ENCODE data around the gene GIGYF2. TPM values are rescaled to one million over a fixed set of nuclear protein-coding genes. Genes with fewer than 3 reads are reported as not detected.
A peak's percentile ranks its signal among the peaks of the same experiment; 100 is the strongest.

The GIGYF2 gene
- total RNA-seq, 4 donors from 2014 or later, result 69.0 to 208 (median 80.4) TPM

DNA sequence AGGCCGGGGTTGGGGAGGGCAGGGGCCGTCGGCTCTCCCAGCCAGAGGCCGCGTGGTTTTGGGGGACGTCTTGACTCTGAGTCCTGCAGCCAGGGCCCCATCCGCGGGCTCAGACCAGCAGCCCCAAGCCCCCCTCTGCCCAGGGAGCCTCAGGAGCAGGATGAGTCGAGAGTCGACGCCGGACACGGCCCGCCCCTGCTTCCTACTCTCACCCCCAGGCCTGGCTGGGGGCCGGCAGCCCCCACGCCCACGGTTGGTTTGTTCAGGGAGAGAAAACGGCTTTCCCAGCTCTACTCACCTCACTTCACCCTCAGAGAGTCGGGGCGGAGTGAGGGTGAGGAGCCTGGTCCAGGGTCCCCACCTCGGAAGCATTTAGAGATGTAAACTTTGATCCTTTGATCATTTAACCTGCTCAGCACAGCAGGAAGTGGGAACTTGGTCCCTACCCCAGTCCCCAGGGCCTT lies 179.9 kb downstream of the GIGYF2 start:
- Histone ChIP-seq H3K36me3 (no peaks in the 10 kb centered on the region), H3K27me3 (peaks cover 20% of the 10 kb centered on the region), H3K27ac (peak overlapping the region; percentile 1), H3K9me3 (no peaks in the 10 kb centered on the region), H3K4me3 (peak overlapping the region; percentile 71), H3K4me1 (peaks cover 25% of the 10 kb centered on the region)
- TF ChIP-seq, protein P1, sequence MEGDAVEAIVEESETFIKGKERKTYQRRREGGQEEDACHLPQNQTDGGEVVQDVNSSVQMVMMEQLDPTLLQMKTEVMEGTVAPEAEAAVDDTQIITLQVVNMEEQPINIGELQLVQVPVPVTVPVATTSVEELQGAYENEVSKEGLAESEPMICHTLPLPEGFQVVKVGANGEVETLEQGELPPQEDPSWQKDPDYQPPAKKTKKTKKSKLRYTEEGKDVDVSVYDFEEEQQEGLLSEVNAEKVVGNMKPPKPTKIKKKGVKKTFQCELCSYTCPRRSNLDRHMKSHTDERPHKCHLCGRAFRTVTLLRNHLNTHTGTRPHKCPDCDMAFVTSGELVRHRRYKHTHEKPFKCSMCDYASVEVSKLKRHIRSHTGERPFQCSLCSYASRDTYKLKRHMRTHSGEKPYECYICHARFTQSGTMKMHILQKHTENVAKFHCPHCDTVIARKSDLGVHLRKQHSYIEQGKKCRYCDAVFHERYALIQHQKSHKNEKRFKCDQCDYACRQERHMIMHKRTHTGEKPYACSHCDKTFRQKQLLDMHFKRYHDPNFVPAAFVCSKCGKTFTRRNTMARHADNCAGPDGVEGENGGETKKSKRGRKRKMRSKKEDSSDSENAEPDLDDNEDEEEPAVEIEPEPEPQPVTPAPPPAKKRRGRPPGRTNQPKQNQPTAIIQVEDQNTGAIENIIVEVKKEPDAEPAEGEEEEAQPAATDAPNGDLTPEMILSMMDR (IDR thresholded peaks at IDR 0.05), result no peak
- TF ChIP-seq EP300 (IDR thresholded peaks at IDR 0.05) (no peak), POLR2A (IDR thresholded peaks at IDR 0.05) (no peak), POLR2AphosphoS5 (IDR thresholded peaks at IDR 0.05) (no peak)
- 48% methylated on average over 5 of the region's 21 CpGs for WGBS
- peak in 1 of 2 donors; percentile 78 for DNase-seq (ENCODE audit: low spot score in 2 of 2)

DNA sequence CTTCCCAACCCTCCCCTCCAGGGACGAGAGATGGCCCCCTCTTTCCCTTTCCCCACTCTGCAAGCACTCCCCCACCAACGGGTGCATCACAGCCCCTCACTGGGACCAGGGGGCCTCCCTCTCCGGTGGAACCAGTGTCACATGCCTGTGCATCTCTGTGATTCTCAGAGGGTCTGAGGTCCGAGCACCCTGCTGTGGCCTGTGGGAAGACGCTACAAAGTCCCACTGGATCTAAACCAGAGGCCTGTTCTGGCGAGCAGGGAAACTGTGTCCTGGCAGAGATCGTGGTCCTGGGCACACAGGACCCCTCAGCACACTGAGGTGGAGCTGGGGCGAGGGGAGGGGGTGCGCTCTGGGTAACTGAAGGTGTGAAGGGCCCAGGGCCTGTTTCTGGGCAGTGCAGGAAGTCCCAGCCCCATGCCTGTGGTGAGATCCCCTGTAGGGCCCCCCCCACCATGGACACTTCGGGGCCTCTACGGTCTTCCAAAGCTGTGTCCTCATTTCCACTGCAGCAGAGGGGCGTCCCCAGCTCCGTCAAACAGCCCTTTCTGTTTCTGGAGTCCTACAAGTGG lies 180.9 kb downstream of the GIGYF2 start:
- H3K4me3 ChIP-seq, result no peak overlapping the region
- H3K27ac ChIP-seq, result no peak overlapping the region
- DNase-seq (ENCODE audit: low spot score in 2 of 2), result peak in 1 of 2 donors; percentile 72
- H3K36me3 ChIP-seq, result peaks cover 4% of the 10 kb centered on the region
- WGBS, result 89% methylated on average over 13 of the region's 13 CpGs
- H3K9me3 ChIP-seq, result no peaks in the 10 kb centered on the region
- peaks cover 22% of the 10 kb centered on the region for H3K4me1 ChIP-seq
- no peak for TF ChIP-seq POLR2AphosphoS5 (IDR thresholded peaks at IDR 0.05)
- TF ChIP-seq EP300 (IDR thresholded peaks at IDR 0.05), result no peak
- H3K27me3 ChIP-seq, result peaks cover 20% of the 10 kb centered on the region

DNA sequence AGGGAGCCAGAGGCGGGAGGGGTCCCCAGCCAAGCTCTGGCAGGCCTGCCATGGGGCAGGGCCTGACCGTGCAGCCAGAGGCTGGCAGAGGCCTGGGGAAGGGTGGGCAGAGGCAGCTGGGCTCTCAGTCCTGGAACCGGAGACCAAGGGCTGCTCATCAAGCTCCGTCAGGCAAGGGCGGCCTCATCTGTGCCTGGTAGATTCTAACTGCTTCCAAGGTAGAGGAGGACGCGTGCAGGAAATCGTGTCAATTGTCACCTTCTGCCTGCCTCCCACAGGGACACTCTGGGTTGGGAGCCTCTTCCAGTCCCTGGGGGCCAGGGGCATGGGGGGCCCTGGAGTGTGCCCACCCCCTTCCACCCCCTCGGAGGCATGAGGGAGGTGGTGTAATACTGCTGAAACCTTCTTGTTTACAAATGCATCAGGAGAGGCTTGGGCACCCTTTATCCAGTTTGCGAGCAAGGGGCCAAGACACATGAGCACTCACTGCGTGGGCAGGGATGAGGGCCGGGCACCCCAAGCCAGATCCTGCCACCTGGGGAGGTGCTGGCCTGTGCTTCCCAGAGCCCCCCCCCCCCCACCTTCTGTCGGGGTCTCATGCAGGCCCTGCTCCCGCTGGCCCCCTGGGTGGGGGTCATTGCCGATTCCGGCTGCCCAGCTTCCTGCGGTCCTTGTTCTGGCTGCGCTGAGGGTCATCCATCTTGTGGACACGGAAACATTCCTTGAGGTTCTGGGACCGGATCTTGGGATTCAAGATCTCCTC lies 181.9 kb downstream of the GIGYF2 start:
- peaks cover 20% of the 10 kb centered on the region for H3K4me1 ChIP-seq
- 88% methylated on average over 13 of the region's 20 CpGs for WGBS
- peaks cover 10% of the 10 kb centered on the region for H3K36me3 ChIP-seq
- TF ChIP-seq EP300 (IDR thresholded peaks at IDR 0.05), result no peak
- TF ChIP-seq POLR2A (IDR thresholded peaks at IDR 0.05), result no peak
- TF ChIP-seq, protein P1 (IDR thresholded peaks at IDR 0.05), result no peak
- H3K9me3 ChIP-seq, result no peaks in the 10 kb centered on the region
- H3K27me3 ChIP-seq, result peaks cover 20% of the 10 kb centered on the region
- peak in 1 of 2 donors; percentile 75 for DNase-seq (ENCODE audit: low spot score in 2 of 2)
- H3K27ac ChIP-seq, result no peak overlapping the region
- no peak overlapping the region for H3K4me3 ChIP-seq

DNA sequence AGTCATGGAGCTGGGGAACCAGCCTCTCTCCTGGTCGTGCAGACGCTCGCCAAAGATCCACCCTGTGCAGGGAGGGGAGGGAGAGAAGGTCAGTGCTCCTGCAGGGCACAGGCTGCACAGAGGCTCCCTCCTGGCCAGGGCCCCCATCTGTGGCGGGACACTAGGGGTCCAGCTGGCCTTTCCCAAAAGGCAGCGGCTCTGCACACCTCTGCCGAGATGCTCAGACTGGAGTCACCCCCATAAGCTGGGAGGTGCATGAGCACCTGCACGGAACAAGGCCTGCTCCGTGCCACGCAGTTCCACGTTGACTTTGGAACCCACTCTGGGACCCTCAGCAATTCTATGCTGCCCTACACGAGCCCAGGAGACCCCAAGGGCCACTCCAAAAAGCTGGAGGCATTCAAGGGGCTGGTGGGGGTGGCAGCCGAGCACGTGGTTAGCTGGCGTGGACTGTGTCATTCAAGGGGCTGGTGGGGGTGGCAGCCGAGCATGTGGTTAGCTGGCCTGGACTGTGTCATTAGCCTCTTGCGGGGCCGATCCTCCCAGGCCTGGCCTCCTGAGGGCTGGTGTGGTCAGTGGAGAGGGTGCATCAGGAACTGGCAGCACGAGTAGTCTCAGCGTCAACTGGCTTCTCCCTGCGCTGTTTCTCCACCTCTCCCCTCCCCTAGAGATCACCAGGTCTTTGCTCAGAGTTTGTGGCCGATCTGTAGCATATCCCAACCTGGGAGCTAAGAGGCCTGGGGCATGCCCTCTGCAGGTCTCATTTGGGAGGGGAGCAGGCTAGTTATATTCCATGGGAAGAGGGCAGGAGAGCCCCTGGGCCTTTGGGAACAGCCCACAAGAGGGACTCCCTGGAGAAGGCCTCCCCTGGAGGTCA lies 182.7 kb downstream of the GIGYF2 start:
- Histone ChIP-seq H3K36me3 (peaks cover 10% of the 10 kb centered on the region), H3K9me3 (no peaks in the 10 kb centered on the region), H3K4me1 (peaks cover 21% of the 10 kb centered on the region), H3K4me3 (no peak overlapping the region), H3K27ac (no peak overlapping the region), H3K27me3 (peaks cover 20% of the 10 kb centered on the region)
- TF ChIP-seq POLR2A (IDR thresholded peaks at IDR 0.05) (no peak), EP300 (IDR thresholded peaks at IDR 0.05) (no peak), POLR2AphosphoS5 (IDR thresholded peaks at IDR 0.05) (no peak)
- TF ChIP-seq, protein P1 (IDR thresholded peaks at IDR 0.05), result no peak
- DNase-seq (ENCODE audit: low spot score in 2 of 2), result peak; percentile 55 to 74
- WGBS, result 88% methylated on average over 15 of the region's 21 CpGs

DNA sequence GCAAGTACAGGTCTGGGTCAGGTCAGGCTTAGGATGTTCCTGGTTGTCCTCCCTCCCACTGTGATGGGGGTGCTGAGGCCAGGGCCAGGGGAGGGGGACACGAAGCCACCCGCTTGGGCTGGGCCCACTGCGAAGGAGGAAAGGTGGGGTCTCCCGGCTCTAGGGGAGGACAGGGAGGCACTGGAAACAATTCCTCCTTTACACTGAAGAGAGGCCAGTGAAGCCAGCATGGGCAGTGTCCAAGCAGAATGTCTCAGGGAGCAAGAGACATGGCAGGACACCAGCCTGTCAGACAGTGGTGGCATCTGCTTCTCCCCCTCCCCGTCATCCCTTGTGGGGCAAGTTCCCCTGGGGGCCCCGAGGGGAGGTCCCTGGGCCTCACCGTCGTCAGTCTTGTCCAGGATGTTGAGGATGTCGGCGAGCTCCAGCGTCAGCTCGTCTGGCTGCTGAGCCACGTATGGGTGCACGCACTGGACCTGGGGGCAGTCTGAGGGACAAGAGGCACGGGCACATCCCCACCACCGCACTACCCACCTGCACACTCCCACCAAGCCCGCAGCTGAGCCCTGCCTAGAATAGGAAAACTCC lies 183.7 kb downstream of the GIGYF2 start:
- Histone ChIP-seq H3K36me3 (peaks cover 10% of the 10 kb centered on the region), H3K9me3 (no peaks in the 10 kb centered on the region), H3K27me3 (peaks cover 11% of the 10 kb centered on the region), H3K27ac (no peak overlapping the region), H3K4me1 (peaks cover 23% of the 10 kb centered on the region), H3K4me3 (no peak overlapping the region)
- DNase-seq (ENCODE audit: low spot score in 2 of 2), result peak; percentile 44 to 74
- TF ChIP-seq EP300 (IDR thresholded peaks at IDR 0.05) (no peak), POLR2A (IDR thresholded peaks at IDR 0.05) (no peak), POLR2AphosphoS5 (IDR thresholded peaks at IDR 0.05) (no peak)
- TF ChIP-seq, protein P1 (IDR thresholded peaks at IDR 0.05), result no peak
- 86% methylated on average over 11 of the region's 17 CpGs for WGBS
